C1 segment of cervical spinal cord (tissue), 14 donors: Measurements from ENCODE around the gene MRPL12.

Experiments
- DNase-seq, 14 donors: peaks; one replicate each; lab custom pipeline; 2025; lab: John Stamatoyannopoulos, UW

The MRPL12 gene

GRCh38 chr17:81702934-81703746 is at the start of gene MRPL12:
MRPL12 (plus strand) TSS chr17:81703367; CDS start chr17:81703502, 135 bp downstream.
- DNase-seq, result peak; percentile 46 to 93 (median 88)

- no peak for DNase-seq
Measured at GRCh38 chr17:81655378-81656117, 47.6 kb upstream of the MRPL12 start.

- DNase-seq, result no peak
Measured at GRCh38 chr17:81656118-81656743, 46.9 kb upstream of the MRPL12 start, which contains the start of gene PDE6G. PDE6G (minus strand) TSS chr17:81656542; CDS start chr17:81653305, 3,237 bp downstream.

DNA sequence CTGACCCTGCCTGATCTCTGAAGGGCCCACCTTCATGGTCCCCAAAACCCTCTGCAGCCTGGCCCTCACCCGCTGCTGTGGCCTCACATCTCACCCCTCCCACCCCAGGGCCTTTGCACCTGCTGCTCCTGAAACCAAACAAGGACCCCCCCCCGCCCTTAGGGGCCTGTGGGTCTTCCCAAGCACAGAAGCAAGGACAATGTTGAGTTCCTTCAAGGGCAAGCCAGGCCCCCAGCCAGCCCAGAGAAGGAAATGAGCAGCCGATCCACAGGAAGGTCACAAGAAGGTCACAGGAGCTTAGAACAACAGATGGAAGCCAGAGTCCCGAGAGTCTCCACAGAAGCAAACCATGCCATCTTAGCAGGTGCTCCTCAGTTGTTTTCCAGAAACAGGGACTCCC is 46.3 kb upstream of the MRPL12 start:
- DNase-seq, result no peak

DNA sequence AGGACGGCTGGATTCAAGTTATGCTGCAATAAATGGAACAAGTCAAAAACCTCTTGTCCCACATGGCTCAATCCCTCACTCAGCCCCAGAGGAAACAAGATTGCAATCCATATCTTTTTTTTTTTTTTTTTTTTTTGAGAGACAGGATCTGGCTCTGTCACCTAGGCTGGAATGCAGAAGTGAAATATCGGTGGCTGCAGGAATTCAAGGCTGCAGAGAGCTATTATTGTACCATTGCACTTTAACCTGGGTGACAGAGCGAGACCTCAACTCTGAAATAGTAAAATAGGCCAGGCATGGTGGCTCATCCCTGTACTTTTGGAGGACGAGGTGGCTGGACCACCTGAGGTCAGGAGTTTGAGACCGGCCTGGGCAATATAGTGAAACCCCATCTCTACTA is 44.1 kb upstream of the MRPL12 start:
- DNase-seq, result no peak

DNA sequence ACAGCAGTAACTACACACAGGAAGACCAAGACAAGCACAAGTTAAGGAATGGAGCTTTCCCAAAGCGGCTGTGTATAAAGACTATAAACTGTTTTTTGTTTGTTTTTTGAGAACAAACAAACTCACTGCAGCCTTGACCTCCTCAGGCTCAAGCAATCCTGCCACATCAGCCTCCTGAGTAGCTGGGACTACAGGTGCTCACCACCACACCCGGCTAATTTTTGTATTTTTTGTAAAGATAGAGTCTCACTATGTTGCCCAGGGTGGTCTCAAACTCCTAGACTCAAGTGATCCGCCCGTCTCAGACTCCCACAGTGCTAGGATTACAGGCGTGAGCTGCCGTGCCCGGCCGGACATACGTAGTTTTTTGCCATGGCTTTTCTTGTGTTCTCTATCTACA is 42.7 kb upstream of the MRPL12 start:
- DNase-seq, result no peak

GRCh38 chr17:81662002-81662401 is 41.2 kb upstream of the MRPL12 start:
- DNase-seq, result no peak

- peak in 1 of 14 donors; percentile 11 for DNase-seq
Measured at GRCh38 chr17:81664051-81664470, 39.1 kb upstream of the MRPL12 start.

GRCh38 chr17:81665205-81666091 is 37.7 kb upstream of the MRPL12 start:
- peak in 1 of 14 donors; percentile 33 for DNase-seq

DNA sequence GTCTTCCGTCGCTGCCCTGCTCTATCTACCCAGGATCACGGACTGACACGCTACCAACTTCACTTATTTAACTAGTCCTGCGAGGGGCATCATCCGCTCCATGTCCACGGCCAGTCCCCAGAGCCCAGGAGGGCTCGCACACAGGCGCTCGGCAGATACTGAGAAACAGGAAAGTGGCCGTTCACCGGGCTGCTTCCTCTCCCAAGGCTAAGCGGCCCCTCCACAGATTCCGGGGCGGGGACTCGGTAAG is 37.1 kb upstream of the MRPL12 start:
- DNase-seq, result no peak

- DNase-seq, result peak; percentile 45 to 97 (median 90)
Measured at GRCh38 chr17:81666342-81667191, 36.6 kb upstream of the MRPL12 start, which contains the start of the genes CCDC137 and OXLD1. CCDC137 (plus strand) TSS chr17:81666737; CDS start chr17:81666767, 30 bp downstream. OXLD1 (minus strand) TSS chr17:81666605; CDS start chr17:81666577, 28 bp downstream.

GRCh38 chr17:81667754-81668153 is 35.4 kb upstream of the MRPL12 start:
- DNase-seq, result no peak

GRCh38 chr17:81672504-81672903 is 30.7 kb upstream of the MRPL12 start:
- DNase-seq, result no peak

DNA sequence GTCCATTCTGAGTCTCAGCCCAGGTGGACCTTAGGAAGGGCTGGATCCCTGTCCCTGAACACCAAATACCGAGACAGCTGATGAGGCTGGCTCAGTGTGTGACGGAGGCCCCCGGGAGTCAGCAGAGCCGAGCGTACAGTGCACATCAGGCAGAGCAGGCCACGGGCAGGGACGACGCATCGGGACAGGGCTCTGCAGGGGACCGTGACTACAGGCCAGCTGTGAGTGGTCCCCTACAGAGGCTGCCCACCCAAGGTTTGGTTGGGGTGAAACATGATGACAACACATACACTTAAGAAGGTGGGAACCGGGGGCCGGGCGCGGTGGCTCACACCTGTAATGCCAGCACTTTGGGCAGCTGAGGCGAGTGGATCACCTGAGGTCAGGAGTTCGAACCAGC is 30.2 kb upstream of the MRPL12 start:
- no peak for DNase-seq

DNA sequence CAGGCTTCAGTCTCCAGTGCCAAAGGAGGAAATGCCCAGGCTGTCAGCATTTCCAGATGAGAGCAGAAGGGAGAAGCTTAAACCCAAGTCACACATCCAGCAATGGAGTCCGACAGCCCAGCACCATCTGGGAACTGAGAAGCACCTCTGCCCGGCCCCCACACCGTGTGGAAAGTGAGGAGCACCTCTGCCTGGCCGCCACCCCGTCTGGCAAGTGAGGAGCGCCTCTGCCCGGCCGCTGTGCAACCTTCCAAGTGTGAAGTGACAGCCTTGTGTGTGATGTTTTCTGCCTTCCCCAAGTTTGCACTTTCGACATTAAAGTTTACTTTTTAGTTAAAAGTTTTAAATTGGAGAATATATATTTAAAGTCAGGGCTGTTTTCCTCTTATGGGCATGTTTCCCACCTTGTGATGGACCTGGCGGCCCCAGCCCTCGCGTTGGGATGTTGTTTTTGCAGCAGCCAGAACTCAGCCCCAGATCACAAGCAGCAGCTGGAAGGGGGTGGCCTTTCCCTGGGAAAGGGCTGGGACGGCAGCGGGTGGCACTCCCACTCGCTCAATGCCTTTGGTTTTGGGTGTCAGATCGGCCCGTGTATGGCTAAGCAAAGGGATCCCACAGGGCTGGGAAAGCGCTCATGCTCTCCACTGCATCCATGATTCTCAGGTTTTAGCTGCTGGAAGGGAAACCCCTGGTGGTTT is 29.5 kb upstream of the MRPL12 start:
- DNase-seq, result no peak

GRCh38 chr17:81675515-81676221 is 27.5 kb upstream of the MRPL12 start:
- peak in 2 of 14 donors; percentile 5 to 56 for DNase-seq

DNA sequence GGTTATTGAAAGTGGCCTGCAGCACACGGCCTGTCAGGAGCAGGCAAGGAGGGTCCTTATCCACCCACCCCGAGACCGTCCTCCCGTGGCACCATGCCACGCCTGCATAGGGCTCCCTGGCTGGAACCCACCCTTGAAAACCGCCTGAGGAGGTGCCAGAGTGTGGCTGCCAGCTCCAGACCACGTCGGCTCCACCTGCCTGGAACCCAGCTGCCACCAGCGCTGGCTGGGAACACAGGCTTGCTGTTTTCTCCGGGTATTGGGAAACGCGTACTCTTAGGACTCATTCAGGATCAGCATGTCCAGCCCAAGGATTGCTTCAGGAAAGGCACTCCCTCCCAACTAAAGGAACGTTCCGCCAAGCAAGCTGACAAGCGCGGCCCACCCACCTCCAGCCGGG is 26.3 kb upstream of the MRPL12 start:
- peak in 3 of 14 donors; percentile 2 to 23 (median 18) for DNase-seq

- no peak for DNase-seq
Measured at GRCh38 chr17:81680150-81680549, 23.0 kb upstream of the MRPL12 start.

GRCh38 chr17:81681672-81682071 is 21.5 kb upstream of the MRPL12 start:
- no peak for DNase-seq
